Mesendoderm (in vitro differentiated cells): ENCODE data around the gene TSACC. TPM values are rescaled to one million over a fixed set of nuclear protein-coding genes. Genes with fewer than 3 reads are reported as not detected.

Experiments
- DNase-seq: peaks from one replicate; pipeline ENCODE4 v3.0.0; 2013
- H2AK5ac ChIP-seq: 2 replicates; pipeline ENCODE4 v1.6.1; 2013; ENCODE audit warnings: low read length, inconsistent platforms
- H2BK120ac ChIP-seq: 2 replicates; pipeline ENCODE4 v1.6.1; 2013; ENCODE audit warnings: low read depth, mild to moderate bottlenecking, low read length, moderate library complexity, mixed read lengths
- H2BK15ac ChIP-seq: replicated peaks from 2 replicates; pipeline ENCODE4 v1.6.1; 2013; ENCODE audit warnings: low read depth, mild to moderate bottlenecking, moderate library complexity
- H2BK5ac ChIP-seq: 2 replicates; pipeline ENCODE4 v1.6.1; 2013; ENCODE audit warnings: low read length, inconsistent platforms
- H3K18ac ChIP-seq: 2 replicates; pipeline ENCODE4 v1.6.1; 2013; ENCODE audit warnings: mild to moderate bottlenecking, low read length, mixed read lengths
- H3K23ac ChIP-seq: one replicate; pipeline ENCODE4 v1.6.1; 2013; ENCODE audit warnings: low read length
- H3K27ac ChIP-seq: 2 replicates; pipeline ENCODE4 v1.5.1; 2013; ENCODE audit warnings: low read depth, mild to moderate bottlenecking, inconsistent platforms, low read length, moderate library complexity
- H3K27me3 ChIP-seq: 2 replicates; pipeline ENCODE4 v1.6.1; 2013; ENCODE audit warnings: low read length, control low read depth, mild to moderate bottlenecking, inconsistent platforms; ENCODE audit not compliant: insufficient read depth, poor library complexity
- H3K36me3 ChIP-seq: 2 replicates; pipeline ENCODE4 v1.6.1; 2013; ENCODE audit warnings: low read length, inconsistent platforms; ENCODE audit not compliant: control insufficient read depth, insufficient read depth
- H3K4ac ChIP-seq: one replicate; pipeline ENCODE4 v1.6.1; 2013; ENCODE audit warnings: low read depth, mild to moderate bottlenecking, low read length, moderate library complexity
- H3K4me1 ChIP-seq: 2 replicates; pipeline ENCODE4 v1.6.1; 2013; ENCODE audit warnings: low read depth, low read length, inconsistent platforms; ENCODE audit not compliant: control insufficient read depth
- H3K4me2 ChIP-seq: 2 replicates; pipeline ENCODE4 v1.6.1; 2013; ENCODE audit warnings: low read length
- H3K4me3 ChIP-seq: 2 replicates; pipeline ENCODE4 v1.5.1; 2013; ENCODE audit warnings: mild to moderate bottlenecking, low read length
- H3K56ac ChIP-seq: one replicate; pipeline ENCODE4 v1.6.1; 2013; ENCODE audit warnings: low read length
- H3K79me1 ChIP-seq: 2 replicates; pipeline ENCODE4 v1.6.1; 2013; ENCODE audit warnings: low read length, inconsistent platforms
- H3K79me2 ChIP-seq: 2 replicates; pipeline ENCODE4 v1.6.1; 2013; ENCODE audit warnings: mild to moderate bottlenecking, low read length; ENCODE audit not compliant: control insufficient read depth, insufficient read depth
- H3K9ac ChIP-seq: 2 replicates; pipeline ENCODE4 v1.6.1; 2013; ENCODE audit warnings: low read length, inconsistent platforms
- H4K5ac ChIP-seq: one replicate; pipeline ENCODE4 v1.6.1; 2013; ENCODE audit warnings: low read length
- H4K8ac ChIP-seq: one replicate; pipeline ENCODE4 v1.6.1; 2013; ENCODE audit warnings: low read depth, mild to moderate bottlenecking, control low read depth, low read length, moderate library complexity
- WGBS: extraction: QIAGEN DNeasy Blood & Tissue Kit; methylation state at CpG from one replicate; pipeline ENCODE4 v1.1.7; 2013; ENCODE audit warnings: low lambda C conversion rate, missing lambda C conversion rate; ENCODE audit not compliant: insufficient coverage; ENCODE audit errors: extremely low coverage; 5-methylcytosine and 5-hydroxymethylcytosine counted together
- polyA plus RNA-seq, 2 experiments: library from polyadenylated mRNA; stranded (reverse); fragments of 200-250 nt; gene quantifications; one replicate each; pipeline ENCODE4 v1.2.3, GENCODE V29; 2013

TSACC gene
- polyA plus RNA-seq (2013, experiment 1 of 2): 3.5 TPM
- 4.0 TPM for polyA plus RNA-seq (2013, experiment 2 of 2)

GRCh38 chr1:156338180-156338976 lies at the start of gene TSACC, which contains the start of gene CCT3:
TSACC (plus strand) TSS chr1:156338526; CDS start chr1:156339758, 1,232 bp downstream.
CCT3 (minus strand) TSS chr1:156338292; CDS start chr1:156338184, 108 bp downstream.
- H3K79me2 ChIP-seq: peaks cover 31% of the 10 kb centered on the region
- WGBS: no CpG with 5 or more reads among the region's 47 CpGs
- H3K27ac ChIP-seq: peak within 1 kb of the TSS; percentile 24
- H3K4me2 ChIP-seq: peak within 1 kb of the TSS; percentile 90
- peaks cover 8% of the 10 kb centered on the region for H3K79me1 ChIP-seq
- no peak within 1 kb of the TSS for H4K5ac ChIP-seq
- peak within 1 kb of the TSS; percentile 96 for H3K9ac ChIP-seq
- peaks cover 4% of the 10 kb centered on the region for H3K36me3 ChIP-seq
- peak; percentile 100 for DNase-seq
- H4K8ac ChIP-seq: no peak within 1 kb of the TSS
- H2BK120ac ChIP-seq: no peak within 1 kb of the TSS
- H3K18ac ChIP-seq: no peak within 1 kb of the TSS
- peaks cover 2% of the 10 kb centered on the region for H3K4me1 ChIP-seq
- H3K4ac ChIP-seq: peak within 1 kb of the TSS; percentile 24
- peak within 1 kb of the TSS; percentile 88 for H3K4me3 ChIP-seq
- no peaks in the 10 kb centered on the region for H3K27me3 ChIP-seq
- H3K56ac ChIP-seq: peak within 1 kb of the TSS; percentile 97
- H2BK15ac ChIP-seq: no peak within 1 kb of the TSS
- peak within 1 kb of the TSS; percentile 33 for H2AK5ac ChIP-seq
- peak within 1 kb of the TSS; percentile 48 for H2BK5ac ChIP-seq
- H3K23ac ChIP-seq: peak within 1 kb of the TSS; percentile 33

DNA sequence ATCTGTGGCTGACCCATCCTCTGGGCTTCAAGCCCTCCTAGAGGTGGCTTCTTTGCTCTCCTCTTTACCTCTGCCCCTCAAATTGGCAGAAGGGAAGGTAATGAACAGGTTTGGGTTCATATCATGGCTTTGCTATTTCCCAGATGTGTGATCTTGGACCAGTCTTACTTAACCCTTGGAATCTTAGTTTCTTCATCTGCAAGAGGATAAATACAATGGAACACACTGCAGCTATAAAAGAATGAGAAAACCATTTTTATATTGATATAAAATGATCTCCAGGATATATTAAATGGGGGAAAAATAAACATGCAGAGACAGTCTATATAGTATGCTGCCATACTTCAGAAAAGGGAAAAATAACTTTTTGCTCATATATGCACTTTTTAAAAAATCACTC lies 48.5 kb upstream of the TSACC start:
- H3K27ac ChIP-seq: no peak overlapping the region
- DNase-seq: no peak
- H3K4me3 ChIP-seq: no peak overlapping the region
- H2BK5ac ChIP-seq: no peak overlapping the region
- peaks cover 2% of the 10 kb centered on the region for H3K79me1 ChIP-seq
- H3K18ac ChIP-seq: no peak overlapping the region
- H3K56ac ChIP-seq: no peak overlapping the region
- no peak overlapping the region for H3K4me2 ChIP-seq
- no peak overlapping the region for H2BK120ac ChIP-seq
- H3K4me1 ChIP-seq: peaks cover under 1% of the 10 kb centered on the region
- H4K5ac ChIP-seq: no peak overlapping the region
- H3K79me2 ChIP-seq: no peaks in the 10 kb centered on the region
- H2BK15ac ChIP-seq: no peak overlapping the region
- H3K9ac ChIP-seq: no peak overlapping the region
- H3K36me3 ChIP-seq: no peaks in the 10 kb centered on the region
- H3K4ac ChIP-seq: no peak overlapping the region
- H4K8ac ChIP-seq: no peak overlapping the region
- no peak overlapping the region for H2AK5ac ChIP-seq
- no peaks in the 10 kb centered on the region for H3K27me3 ChIP-seq
- no peak overlapping the region for H3K23ac ChIP-seq

DNA sequence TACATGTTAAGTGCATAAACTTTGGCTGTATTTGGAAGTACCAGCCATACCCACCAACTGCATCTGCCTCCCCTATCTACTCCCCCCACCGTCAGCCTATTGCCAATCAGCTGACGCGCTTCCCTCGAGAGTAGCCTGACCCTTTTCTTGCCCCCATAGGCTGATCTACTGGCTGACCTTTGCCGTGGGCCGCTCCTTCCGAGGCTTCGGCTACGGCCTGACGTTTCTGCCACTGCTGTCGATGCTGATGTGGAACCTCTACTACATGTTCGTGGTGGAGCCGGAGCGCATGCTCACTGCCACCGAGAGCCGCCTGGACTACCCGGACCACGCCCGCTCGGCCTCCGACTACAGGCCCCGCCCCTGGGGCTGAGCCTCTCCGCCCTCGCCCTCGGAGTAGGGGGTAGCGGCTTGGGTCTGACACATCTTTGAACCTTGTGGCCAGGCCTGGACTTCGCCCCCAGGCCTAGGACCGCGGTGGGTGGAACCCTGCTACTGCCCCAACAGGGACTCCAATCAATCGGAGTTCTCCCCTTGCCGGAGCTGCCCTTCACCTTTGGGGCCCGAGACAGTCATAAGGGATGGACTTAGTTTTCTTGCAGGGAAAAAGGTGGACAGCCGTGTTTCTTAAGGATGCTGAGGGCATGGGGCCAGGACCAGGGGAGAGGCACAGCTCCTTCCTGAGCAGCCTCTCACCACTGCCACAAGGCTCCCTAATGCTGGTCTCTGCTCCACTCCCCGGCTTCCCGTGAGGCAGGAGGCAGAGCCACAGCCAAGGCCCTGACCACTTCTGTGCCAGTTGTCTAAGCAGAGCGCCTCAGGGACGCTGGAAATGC lies 46.9 kb upstream of the TSACC start:
- Histone ChIP-seq H3K27me3 (no peaks in the 10 kb centered on the region), H3K79me2 (no peaks in the 10 kb centered on the region), H3K79me1 (peaks cover 5% of the 10 kb centered on the region), H3K4me3 (peak overlapping the region; percentile 32), H4K5ac (no peak overlapping the region), H3K4ac (no peak overlapping the region), H3K36me3 (no peaks in the 10 kb centered on the region), H3K56ac (peak overlapping the region; percentile 87), H2BK120ac (no peak overlapping the region), H3K18ac (no peak overlapping the region), H2BK5ac (no peak overlapping the region), H3K23ac (no peak overlapping the region), H3K4me2 (peak overlapping the region; percentile 59), H2AK5ac (no peak overlapping the region), H4K8ac (no peak overlapping the region), H3K9ac (peak overlapping the region; percentile 76), H3K27ac (no peak overlapping the region), H2BK15ac (no peak overlapping the region), H3K4me1 (peaks cover 5% of the 10 kb centered on the region)
- WGBS: no CpG with 5 or more reads among the region's 37 CpGs
- peak; percentile 95 for DNase-seq

DNA sequence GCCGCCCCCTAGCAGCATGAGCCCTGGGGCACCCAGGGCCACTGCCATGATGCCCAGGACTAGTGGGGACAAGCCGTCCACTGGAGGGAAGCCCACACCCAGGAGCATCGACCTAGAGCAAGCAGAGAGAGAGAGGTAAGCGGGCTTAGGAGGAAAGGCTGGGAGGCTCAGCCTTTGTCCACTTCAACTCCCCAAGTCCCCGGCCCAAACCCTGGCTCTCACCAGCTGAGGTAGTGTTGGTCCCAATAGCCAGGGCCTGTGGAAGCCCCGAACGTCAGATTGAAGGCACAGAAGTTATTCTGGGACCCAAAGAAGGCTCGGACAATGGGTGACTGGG lies 45.3 kb upstream of the TSACC start:
- Histone ChIP-seq H2AK5ac (no peak overlapping the region), H3K23ac (no peak overlapping the region), H2BK5ac (no peak overlapping the region), H2BK120ac (no peak overlapping the region), H3K79me2 (no peaks in the 10 kb centered on the region), H3K4me3 (no peak overlapping the region), H3K56ac (no peak overlapping the region), H3K4me2 (no peak overlapping the region), H3K27ac (no peak overlapping the region), H3K18ac (no peak overlapping the region), H3K36me3 (no peaks in the 10 kb centered on the region), H3K9ac (no peak overlapping the region), H3K4ac (no peak overlapping the region), H2BK15ac (no peak overlapping the region), H4K5ac (no peak overlapping the region), H3K79me1 (peaks cover 5% of the 10 kb centered on the region), H3K4me1 (peaks cover 5% of the 10 kb centered on the region), H3K27me3 (no peaks in the 10 kb centered on the region), H4K8ac (no peak overlapping the region)
- WGBS: no CpG with 5 or more reads among the region's 8 CpGs
- DNase-seq: no peak

GRCh38 chr1:156293895-156294294 lies 44.4 kb upstream of the TSACC start:
- Histone ChIP-seq H3K27me3 (no peaks in the 10 kb centered on the region), H3K27ac (no peak overlapping the region), H3K4me1 (peaks cover 5% of the 10 kb centered on the region), H3K18ac (no peak overlapping the region), H3K79me2 (no peaks in the 10 kb centered on the region), H3K36me3 (no peaks in the 10 kb centered on the region), H3K56ac (no peak overlapping the region), H3K4me3 (no peak overlapping the region), H2BK120ac (no peak overlapping the region), H3K23ac (no peak overlapping the region), H3K79me1 (peaks cover 5% of the 10 kb centered on the region), H3K4ac (no peak overlapping the region), H2BK5ac (no peak overlapping the region), H2AK5ac (no peak overlapping the region), H3K4me2 (no peak overlapping the region), H4K5ac (no peak overlapping the region), H4K8ac (no peak overlapping the region), H2BK15ac (no peak overlapping the region), H3K9ac (no peak overlapping the region)
- DNase-seq: no peak
- WGBS: no CpG with 5 or more reads among the region's 9 CpGs
